ENCODE data around the gene LOC128125822.

Gene LOC128125822

DNA sequence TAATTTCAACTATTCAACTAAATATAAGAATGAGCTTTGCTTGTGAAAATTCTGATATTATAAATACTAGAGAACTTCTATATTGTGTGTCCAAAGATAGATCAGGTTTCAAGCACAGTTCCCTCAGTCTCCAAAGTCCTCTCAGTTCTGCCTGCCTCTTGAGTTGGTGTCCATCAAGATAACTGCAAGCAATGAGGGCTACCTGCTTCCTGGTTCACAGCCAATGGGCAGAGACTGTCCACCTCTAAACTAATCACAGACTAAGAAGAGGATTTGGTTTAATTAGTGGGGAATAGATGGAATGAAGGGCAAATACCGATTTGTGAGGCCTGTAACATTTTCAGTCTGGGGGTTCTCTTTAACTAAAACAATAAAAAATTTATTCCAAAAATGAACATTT is 41.3 kb upstream of the LOC128125822 start (continued):
- TF ChIP-seq, protein P1, sequence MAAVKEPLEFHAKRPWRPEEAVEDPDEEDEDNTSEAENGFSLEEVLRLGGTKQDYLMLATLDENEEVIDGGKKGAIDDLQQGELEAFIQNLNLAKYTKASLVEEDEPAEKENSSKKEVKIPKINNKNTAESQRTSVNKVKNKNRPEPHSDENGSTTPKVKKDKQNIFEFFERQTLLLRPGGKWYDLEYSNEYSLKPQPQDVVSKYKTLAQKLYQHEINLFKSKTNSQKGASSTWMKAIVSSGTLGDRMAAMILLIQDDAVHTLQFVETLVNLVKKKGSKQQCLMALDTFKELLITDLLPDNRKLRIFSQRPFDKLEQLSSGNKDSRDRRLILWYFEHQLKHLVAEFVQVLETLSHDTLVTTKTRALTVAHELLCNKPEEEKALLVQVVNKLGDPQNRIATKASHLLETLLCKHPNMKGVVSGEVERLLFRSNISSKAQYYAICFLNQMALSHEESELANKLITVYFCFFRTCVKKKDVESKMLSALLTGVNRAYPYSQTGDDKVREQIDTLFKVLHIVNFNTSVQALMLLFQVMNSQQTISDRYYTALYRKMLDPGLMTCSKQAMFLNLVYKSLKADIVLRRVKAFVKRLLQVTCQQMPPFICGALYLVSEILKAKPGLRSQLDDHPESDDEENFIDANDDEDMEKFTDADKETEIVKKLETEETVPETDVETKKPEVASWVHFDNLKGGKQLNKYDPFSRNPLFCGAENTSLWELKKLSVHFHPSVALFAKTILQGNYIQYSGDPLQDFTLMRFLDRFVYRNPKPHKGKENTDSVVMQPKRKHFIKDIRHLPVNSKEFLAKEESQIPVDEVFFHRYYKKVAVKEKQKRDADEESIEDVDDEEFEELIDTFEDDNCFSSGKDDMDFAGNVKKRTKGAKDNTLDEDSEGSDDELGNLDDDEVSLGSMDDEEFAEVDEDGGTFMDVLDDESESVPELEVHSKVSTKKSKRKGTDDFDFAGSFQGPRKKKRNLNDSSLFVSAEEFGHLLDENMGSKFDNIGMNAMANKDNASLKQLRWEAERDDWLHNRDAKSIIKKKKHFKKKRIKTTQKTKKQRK (IDR thresholded peaks at IDR 0.05; ENCODE audit: low read depth, low read length): no peak
- TF ChIP-seq POLR2A (IDR thresholded peaks at IDR 0.05; ENCODE audit: low read depth, low read length): no peak

DNA sequence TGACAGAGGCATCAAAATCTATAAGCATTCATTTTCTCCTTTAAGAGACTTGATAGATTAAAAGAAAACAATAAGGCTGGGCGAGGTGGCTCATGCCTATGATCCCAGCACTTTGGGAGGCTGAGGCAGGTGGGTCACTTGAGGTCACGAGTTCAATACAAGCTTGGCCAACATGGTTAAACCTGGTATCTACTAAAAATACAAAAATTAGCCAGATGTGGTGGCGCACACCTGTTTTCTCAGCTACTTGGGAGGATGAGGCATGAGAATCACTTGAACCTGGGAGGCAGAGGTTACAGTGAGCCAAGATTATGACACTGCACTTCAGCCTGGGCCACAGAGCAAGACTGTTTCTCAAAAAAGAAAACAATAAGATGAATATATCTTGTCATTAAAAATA is 39.3 kb upstream of the LOC128125822 start:
- no peaks in the 10 kb centered on the region for H3K79me2 ChIP-seq (ENCODE audit: control insufficient read depth, insufficient read depth, low read length)
- no peak overlapping the region for H3K4me2 ChIP-seq (ENCODE audit: control insufficient read depth, insufficient read depth)
- 84% methylated on average over 3 of the region's 3 CpGs for WGBS (ENCODE audit: insufficient coverage, insufficient replicate concordance, low lambda C conversion rate, missing lambda C conversion rate)
- ChIA-PET CTCF (interaction anchor here (1.0 to 1.7 kb wide), 6 partner anchors 8 to 180 kb away, joined by 3 to 7 read pairs (median 4); no protein-coding TSS in a partner anchor), POLR2A (interaction anchor here (0.6 to 1.6 kb wide), 4 partner anchors 9 to 22 kb away, joined by 3 to 4 read pairs (median 3); no protein-coding TSS in a partner anchor), SMC1A (ENCODE audit: uncharacterized antibody, unreplicated experiment) (interaction anchor here (0.6 to 1.9 kb wide), 9 partner anchors 8 to 228 kb away, joined by 3 to 7 read pairs (median 4); no protein-coding TSS in a partner anchor), RAD21 (ENCODE audit: unreplicated experiment) (interaction anchor here (1.0 kb wide), 1 partner anchor 41 kb away, joined by 3 read pairs; no protein-coding TSS in a partner anchor)
- H3K9me3 ChIP-seq (replicated peaks; ENCODE audit: control insufficient read depth, insufficient read depth, low read length): no peaks in the 10 kb centered on the region
- intact Hi-C loops (cut with micrococcal nuclease; ENCODE audit: unreplicated experiment) (no loop called here), in situ Hi-C loops (cut with MboI) (no loop called here)
- DNase-seq (ENCODE audit: low read depth, low spot score) (no peak), FAIRE-seq (no peak), ATAC-seq (no peak)
- no peaks in the 10 kb centered on the region for H3K27me3 ChIP-seq (replicated peaks in 1 of 2; ENCODE audit: control insufficient read depth in 2 of 2, insufficient read depth in 2 of 2, low read length in 1 of 2)
- H3K9ac ChIP-seq (ENCODE audit: control insufficient read depth, insufficient read depth, low read length): no peak overlapping the region
- no TSS peak for BruUV-seq (replicated peaks)
- H4K20me1 ChIP-seq (ENCODE audit: control insufficient read depth, insufficient read depth): no peaks in the 10 kb centered on the region
- H3K27ac ChIP-seq (ENCODE audit: control insufficient read depth, insufficient read depth): no peak overlapping the region
- no peak overlapping the region for H3K4me3 ChIP-seq
- no peaks in the 10 kb centered on the region for H3K36me3 ChIP-seq (ENCODE audit: control insufficient read depth in 2 of 2, insufficient read depth in 2 of 2, low read length in 1 of 2)
- H2AFZ ChIP-seq (ENCODE audit: control insufficient read depth, low read depth, low read length): no peak overlapping the region
- peaks cover 12% of the 10 kb centered on the region for H3K4me1 ChIP-seq (ENCODE audit: control insufficient read depth, insufficient read depth, low read length)
- TF ChIP-seq DPF2 (IDR thresholded peaks at IDR 0.05): no peak
- no peak for TF ChIP-seq CEBPB (IDR thresholded peaks at IDR 0.05; ENCODE audit: borderline replicate concordance in 1 of 2, low read depth in 2 of 2, low read length in 2 of 2)
- TF ChIP-seq TCF7 (IDR thresholded peaks at IDR 0.05; ENCODE audit: borderline replicate concordance): no peak
- no peak for TF ChIP-seq MEF2A (IDR thresholded peaks at IDR 0.05; ENCODE audit: insufficient read depth, low read depth, low read length)
- TF ChIP-seq, protein P2, sequence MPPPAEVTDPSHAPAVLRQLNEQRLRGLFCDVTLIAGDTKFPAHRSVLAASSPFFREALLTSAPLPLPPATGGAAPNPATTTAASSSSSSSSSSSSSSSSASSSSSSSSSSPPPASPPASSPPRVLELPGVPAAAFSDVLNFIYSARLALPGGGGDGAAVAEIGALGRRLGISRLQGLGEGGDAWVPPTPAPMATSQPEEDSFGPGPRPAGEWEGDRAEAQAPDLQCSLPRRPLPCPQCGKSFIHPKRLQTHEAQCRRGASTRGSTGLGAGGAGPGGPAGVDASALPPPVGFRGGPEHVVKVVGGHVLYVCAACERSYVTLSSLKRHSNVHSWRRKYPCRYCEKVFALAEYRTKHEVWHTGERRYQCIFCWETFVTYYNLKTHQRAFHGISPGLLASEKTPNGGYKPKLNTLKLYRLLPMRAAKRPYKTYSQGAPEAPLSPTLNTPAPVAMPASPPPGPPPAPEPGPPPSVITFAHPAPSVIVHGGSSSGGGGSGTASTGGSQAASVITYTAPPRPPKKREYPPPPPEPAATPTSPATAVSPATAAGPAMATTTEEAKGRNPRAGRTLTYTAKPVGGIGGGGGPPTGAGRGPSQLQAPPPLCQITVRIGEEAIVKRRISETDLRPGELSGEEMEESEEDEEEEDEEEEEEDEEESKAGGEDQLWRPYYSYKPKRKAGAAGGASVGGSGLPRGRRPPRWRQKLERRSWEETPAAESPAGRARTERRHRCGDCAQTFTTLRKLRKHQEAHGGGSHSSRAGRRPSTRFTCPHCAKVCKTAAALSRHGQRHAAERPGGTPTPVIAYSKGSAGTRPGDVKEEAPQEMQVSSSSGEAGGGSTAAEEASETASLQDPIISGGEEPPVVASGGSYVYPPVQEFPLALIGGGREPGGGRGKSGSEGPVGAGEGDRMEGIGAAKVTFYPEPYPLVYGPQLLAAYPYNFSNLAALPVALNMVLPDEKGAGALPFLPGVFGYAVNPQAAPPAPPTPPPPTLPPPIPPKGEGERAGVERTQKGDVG (CRISPR knock-in tag; IDR thresholded peaks at IDR 0.05): no peak
- no peak for TF ChIP-seq SUPT20H (IDR thresholded peaks at IDR 0.05; ENCODE audit: borderline replicate concordance, control insufficient read depth, low read depth, low read length)
- no peak for TF ChIP-seq BHLHE40 (IDR thresholded peaks at IDR 0.05; ENCODE audit: borderline replicate concordance in 1 of 2, low read depth in 2 of 2, low read length in 1 of 2)
- TF ChIP-seq NR2C1 (IDR thresholded peaks at IDR 0.05): no peak
- TF ChIP-seq, protein P3, sequence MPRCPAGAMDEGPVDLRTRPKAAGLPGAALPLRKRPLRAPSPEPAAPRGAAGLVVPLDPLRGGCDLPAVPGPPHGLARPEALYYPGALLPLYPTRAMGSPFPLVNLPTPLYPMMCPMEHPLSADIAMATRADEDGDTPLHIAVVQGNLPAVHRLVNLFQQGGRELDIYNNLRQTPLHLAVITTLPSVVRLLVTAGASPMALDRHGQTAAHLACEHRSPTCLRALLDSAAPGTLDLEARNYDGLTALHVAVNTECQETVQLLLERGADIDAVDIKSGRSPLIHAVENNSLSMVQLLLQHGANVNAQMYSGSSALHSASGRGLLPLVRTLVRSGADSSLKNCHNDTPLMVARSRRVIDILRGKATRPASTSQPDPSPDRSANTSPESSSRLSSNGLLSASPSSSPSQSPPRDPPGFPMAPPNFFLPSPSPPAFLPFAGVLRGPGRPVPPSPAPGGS (IDR thresholded peaks at IDR 0.05; ENCODE audit: borderline replicate concordance, insufficient read depth, low read depth, low read length, poor library complexity, severe bottlenecking): no peak
- no peak for TF ChIP-seq KLF5 (IDR thresholded peaks at IDR 0.05; ENCODE audit: partially characterized antibody)

Measured in GM12878 (cell line).